Right kidney (tissue), 1 donor: ENCODE results near the gene SLC23A3.

Source experiments
- DNase-seq: peaks from one replicate; pipeline ENCODE4 v3.0.0-alpha.2; 2016

The SLC23A3 gene

DNA sequence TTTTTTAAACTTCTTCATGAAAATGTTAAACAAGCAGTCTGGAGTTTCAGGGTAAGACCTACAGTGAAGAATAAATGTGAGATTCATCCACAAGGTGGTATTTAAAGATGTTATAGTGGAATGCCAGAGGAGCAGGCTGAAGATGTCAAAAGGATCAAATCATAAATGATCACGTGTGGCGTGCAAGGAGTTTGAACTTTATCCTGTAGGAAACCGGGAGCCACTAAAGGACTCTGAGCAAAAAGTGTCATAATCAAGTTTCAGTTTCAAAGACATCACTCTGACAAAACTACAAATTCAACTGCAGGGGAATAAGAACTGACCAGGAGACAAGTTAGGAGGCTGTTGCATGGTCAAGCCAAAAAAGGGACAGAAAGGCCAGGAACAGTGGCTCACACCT, 29.1 kb downstream of the SLC23A3 start:
- no peak for DNase-seq

DNA sequence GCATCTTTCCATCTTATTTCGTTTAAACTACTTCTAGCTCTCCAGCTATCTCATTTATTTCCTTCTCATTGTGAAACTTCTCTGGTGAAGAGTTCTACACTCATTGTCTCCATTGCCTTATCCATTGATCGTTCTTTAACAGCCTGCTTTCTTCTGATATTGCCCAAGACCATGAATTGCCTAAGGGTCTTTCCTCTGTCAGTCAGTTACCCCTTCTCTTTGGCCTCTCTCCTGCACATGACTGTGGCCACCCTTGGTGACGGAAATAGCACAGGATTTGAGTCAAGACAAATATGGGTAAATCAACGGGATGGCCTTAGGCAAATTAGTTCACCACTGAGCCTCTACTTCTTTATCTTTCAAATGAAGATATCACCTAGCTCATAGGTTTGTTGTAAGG, 35.9 kb downstream of the SLC23A3 start:
- DNase-seq, result no peak

GRCh38 chr2:219131744-219132143, 38.1 kb downstream of the SLC23A3 start:
- no peak for DNase-seq

- no peak for DNase-seq
These were observed 38.5 kb downstream of the SLC23A3 start for GRCh38 chr2:219131327-219131726.

DNA sequence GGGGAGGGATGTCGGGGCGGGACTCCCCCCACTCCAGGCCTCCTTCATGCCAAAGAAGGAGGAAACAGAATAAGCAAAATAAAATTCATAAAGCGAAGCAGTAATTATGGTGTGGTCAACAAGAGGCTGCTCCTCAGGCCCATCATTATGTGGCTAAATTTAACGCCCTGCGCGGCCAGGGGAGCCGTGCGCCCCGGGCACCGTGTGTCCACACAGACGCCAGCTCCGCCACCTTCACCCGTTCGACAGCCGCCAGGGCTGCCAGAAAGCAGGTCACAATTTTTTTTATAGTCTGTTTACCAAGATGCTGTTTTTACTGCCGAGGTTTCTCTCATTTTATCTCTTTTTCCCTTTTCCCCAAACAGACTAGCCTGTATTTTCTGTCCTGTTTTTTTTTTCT, 40.2 kb downstream of the SLC23A3 start:
- DNase-seq, result no peak

DNA sequence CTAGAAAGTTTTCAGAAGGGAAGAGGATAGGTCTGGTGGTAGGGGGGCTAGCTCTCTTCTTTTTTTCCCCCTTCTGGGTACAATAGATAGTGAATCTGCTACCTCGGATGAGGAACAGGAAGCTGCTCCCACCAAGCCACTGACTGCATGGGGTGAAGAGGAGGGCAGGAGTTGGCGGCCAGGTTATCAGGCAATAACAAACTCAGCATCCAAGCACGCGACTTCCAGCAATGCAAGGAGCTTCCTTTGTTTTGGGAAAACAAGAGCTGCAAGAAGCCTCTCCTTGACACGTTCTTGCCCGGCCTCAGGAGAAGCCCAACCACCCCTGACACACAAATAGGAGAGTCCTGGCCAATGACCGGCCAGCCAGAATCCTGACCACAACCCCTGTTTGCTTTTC, 41.4 kb downstream of the SLC23A3 start:
- no peak for DNase-seq

DNA sequence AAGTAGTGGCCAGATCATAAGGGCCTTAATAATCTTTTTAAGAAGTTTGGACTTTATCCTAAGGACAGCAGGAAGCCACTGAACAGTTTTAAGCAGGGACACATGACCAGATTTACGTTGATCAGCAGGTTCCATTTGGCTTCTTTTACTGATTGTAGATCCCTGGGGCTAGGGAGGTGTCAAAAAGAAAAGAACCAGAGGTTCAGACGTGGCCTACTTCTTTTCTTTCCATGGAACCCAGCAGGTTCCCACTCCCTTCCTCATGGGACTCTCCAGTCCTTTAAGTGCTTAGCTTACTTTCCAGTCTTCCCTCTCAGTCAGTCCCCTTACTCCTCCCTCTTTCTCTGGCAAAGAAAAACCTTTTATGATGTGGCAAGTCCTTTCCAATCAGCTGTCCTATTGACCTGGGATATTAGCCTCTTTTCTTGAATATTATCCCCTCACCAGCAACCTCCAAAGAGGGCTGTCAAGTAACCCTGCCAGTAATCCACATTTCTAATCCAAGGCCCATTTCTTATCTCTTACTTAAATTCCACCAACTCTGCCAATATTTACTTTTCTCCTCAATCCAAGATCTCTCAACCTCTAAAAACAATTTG, 42.7 kb downstream of the SLC23A3 start:
- DNase-seq, result no peak

DNA sequence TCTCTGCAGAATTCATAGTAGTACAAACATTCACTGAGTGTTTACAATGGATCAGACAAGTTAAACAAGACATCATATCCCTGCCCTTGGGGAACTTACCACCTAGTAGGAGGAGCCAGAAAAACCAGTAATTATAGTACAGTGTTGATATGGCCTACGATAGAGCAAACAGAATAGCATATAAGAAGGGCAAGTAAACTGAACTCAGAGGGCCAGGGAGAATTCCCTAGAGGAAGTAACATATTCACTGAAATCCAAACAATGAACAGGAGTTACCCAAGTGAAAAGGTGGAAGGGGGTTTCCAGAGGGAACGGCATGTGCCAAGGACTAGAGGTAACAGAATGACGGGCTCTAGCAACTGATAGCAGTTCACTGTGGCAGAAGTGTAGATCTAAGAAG, 43.3 kb downstream of the SLC23A3 start:
- no peak for DNase-seq

- no peak for DNase-seq
These were observed 44.0 kb downstream of the SLC23A3 start for GRCh38 chr2:219125886-219126270.

DNA sequence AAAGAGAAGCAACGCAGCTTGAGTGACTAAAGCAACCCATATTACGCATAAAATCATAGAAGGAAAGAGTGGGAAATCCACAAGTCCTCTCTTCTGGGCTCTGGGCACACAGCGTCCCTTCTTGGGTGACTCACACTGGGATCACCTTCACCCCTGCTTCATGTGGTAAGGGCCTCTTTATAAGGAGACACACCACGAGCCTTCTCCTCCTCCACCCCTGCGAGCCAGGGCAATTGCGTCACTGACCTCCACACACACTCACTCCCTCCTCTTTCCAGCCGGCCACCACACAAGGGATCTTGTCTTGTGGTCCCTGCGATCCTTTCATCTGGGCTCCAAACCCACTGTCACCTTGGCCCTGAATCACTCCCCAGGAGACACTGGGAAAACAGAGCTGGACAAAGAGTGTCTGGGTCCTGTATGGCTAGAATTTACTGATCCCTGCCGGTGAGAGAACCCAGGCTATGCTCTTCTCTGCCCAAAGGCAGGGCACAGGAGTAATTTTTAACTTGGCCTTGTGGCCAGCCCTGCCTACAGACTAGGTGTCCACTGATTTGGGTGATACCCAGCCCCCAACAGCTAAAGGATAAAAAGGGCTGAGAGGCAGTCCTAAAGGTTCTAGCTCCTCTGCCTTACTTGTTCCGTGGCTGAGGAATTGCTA, 44.5 kb downstream of the SLC23A3 start:
- DNase-seq, result no peak

DNA sequence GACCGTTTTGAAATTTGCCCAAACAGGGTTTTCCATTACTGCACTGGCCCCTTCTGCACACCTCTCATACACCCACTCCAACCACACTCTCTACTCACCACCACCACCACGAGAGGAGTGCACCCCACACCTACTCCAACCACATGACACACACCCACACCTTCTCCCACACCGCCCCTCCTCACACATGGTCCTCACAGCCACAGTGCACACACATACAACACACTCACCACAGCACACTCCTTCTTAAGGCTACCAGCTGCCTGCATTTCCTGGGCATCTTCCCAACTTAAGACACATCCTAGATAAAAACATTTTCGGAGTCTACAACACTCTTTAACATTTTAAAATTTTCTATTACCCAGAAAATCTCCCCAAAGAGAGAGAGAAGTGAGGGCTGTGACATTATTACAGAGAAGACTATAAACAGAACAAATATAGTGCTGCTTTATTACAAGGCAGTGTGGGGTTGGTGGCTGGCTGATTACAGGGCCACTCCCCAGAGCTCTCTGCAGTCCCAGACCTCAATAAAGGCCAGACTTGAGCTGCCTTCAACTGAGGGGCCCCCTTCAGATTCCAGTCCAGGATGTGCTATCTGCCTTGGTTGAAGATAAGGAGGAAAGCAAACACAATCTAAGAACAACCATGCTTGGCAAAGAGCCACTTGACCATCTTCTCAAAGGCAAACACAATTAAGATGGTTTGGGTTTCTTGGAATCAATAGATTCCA, 45.3 kb downstream of the SLC23A3 start:
- DNase-seq, result no peak

DNA sequence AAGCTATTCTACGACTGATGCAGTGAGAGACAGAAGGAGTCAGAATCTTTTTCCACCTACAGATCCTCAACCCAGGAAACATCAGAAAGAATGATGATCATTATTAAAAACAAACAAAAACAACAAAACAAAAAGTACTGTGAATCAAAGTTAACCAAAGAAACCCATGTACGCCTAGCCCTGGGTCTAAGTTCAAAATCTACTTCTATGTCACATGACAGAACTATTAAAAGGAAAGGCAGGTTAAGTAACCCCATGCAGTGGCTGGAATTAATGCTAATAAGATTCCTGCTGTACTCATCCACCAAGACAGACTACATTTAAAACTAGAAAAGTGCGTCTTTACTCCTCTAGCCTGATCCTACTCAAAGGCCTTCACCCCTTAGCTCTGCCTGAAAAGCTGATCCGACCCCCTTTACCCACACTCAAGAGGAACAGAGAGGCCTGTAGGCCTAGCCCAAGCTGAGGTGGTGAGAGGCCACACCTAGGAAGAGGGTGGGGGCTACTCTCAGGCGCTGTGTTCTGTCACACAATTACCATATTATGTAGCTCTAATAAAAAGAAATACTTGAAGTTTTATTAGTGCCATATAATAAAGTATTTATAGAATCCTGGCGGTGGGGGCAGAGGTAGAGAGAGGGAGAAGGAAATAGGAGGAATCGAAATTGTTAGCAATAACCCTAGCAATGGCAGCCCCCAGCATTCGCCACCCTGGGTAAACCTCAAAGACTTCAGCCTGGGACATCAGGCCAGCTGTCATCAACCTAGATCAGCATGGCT, 46.3 kb downstream of the SLC23A3 start:
- no peak for DNase-seq

GRCh38 chr2:219122202-219122980, 47.4 kb downstream of the SLC23A3 start:
- no peak for DNase-seq

- no peak for DNase-seq
These were observed 49.7 kb downstream of the SLC23A3 start for GRCh38 chr2:219120082-219120481.

- no peak for DNase-seq
These were observed 50.3 kb downstream of the SLC23A3 start for GRCh38 chr2:219119422-219120043.

- DNase-seq, result no peak
These were observed 51.3 kb downstream of the SLC23A3 start for GRCh38 chr2:219118504-219118903.

DNA sequence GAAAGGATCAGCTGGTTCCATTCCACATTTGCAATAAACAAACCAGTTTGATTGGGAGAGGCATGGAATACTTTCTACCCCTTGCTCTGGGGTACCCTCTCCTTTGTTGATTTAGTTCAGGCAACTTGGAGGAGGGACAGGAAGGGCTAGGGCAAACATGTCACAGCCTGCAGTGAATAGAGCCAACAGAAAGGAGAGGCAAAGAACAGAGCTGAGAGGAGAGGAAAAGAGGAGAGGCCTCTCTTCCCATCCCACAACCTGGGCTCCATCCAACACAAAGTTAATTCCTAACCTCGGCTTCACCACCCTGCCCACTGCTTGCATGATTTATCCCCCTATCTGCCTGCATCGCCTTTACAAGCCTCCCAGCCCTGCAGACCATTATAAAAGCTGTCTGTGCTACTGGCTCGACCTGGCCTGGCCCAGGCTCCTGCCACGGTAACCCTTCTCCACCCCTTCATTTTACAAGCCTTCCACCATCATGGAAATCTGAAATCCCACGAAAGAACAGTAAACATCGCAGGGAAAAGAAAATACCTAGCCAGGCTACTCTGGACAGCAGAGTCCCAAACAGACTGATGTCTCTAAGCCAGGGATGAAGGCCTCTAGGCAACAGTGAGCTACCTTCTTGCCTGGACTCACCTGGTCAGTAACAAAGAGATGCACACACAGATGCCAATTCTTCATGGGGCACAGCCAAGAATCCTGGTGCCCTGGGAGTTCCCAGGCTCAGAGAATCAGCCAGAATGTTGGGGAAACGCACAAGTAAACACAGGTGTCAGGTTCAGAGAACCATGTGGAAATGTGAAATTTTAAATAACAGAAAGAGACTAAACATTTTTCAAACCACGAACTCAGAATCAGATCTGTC, 52.8 kb downstream of the SLC23A3 start:
- no peak for DNase-seq

GRCh38 chr2:219112651-219113338, 57.0 kb downstream of the SLC23A3 start:
- DNase-seq, result no peak

DNA sequence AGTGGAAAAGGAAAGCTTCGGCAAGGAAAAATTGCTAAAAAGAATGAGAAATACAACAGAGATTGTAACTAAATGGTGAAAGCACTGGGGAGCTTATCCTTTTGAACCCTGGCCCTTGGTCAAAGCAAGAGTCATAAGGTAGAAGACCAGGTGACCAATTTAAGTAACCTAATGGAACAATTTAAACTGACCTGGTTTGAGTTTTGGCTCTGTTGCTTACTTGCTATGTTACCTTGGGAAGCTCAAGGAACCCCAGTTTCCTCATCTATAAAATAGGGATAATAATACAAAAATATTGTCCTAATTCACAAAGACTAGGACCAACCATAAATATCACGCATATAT, 57.8 kb downstream of the SLC23A3 start:
- DNase-seq, result no peak
